C4-2B (cell line): ENCODE data around the gene LRRC41.

Experiments used
- ZFX ChIP-seq: fragments of 450-650 bp; IDR thresholded peaks from 2 replicates; pipeline ENCODE4 v1.6.1; 2017
- TF ChIP-seq, protein P1 (sequence below): fragments of 450-650 bp; conservative IDR thresholded peaks from 2 replicates; pipeline ENCODE4 v1.5.1; 2017; ENCODE audit warnings: mild to moderate bottlenecking

DNA sequence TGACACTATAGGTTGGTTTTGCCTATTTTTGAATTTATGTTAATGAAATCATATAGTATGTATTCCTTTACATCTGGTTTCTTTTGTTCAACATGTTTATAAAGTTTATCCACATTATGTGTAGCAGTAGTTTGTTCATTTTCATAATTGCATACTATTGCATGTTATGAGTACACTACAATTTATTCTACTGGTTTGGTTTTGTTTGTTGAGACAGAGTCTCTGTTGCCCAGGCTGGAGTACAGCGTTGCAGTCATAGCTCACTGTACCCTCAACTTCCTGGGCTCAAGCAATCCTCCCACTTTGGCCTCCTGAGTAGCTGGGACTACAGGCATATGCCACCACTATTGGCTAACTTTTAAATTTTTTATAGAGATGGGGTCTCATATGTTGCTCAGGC, 34.8 kb downstream of the LRRC41 start:
- TF ChIP-seq, protein P1, sequence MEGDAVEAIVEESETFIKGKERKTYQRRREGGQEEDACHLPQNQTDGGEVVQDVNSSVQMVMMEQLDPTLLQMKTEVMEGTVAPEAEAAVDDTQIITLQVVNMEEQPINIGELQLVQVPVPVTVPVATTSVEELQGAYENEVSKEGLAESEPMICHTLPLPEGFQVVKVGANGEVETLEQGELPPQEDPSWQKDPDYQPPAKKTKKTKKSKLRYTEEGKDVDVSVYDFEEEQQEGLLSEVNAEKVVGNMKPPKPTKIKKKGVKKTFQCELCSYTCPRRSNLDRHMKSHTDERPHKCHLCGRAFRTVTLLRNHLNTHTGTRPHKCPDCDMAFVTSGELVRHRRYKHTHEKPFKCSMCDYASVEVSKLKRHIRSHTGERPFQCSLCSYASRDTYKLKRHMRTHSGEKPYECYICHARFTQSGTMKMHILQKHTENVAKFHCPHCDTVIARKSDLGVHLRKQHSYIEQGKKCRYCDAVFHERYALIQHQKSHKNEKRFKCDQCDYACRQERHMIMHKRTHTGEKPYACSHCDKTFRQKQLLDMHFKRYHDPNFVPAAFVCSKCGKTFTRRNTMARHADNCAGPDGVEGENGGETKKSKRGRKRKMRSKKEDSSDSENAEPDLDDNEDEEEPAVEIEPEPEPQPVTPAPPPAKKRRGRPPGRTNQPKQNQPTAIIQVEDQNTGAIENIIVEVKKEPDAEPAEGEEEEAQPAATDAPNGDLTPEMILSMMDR, result no peak
- TF ChIP-seq ZFX, result no peak
